DMS53 (cell line): ENCODE results near the gene TBC1D8.

Source experiments
- DNase-seq: peaks from one replicate; lab custom pipeline; 2025; lab: John Stamatoyannopoulos, UW

Gene TBC1D8

DNA sequence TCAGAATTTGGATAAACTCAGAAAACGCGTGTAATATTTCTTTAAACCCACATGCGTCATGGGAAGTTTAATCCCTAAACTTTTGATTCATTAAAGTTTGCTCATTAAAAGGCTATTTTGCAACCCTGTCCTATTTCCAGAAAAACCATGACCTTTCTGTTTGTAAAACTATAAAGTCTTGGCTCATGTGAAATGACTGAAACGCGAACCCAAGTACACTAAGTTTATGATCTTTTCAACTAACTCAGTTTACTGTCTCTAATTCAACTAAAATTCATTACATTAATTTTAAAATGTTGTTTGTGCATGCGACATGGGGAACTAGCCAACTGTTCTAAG, 153.0 kb downstream of the TBC1D8 start:
- DNase-seq, result no peak

DNA sequence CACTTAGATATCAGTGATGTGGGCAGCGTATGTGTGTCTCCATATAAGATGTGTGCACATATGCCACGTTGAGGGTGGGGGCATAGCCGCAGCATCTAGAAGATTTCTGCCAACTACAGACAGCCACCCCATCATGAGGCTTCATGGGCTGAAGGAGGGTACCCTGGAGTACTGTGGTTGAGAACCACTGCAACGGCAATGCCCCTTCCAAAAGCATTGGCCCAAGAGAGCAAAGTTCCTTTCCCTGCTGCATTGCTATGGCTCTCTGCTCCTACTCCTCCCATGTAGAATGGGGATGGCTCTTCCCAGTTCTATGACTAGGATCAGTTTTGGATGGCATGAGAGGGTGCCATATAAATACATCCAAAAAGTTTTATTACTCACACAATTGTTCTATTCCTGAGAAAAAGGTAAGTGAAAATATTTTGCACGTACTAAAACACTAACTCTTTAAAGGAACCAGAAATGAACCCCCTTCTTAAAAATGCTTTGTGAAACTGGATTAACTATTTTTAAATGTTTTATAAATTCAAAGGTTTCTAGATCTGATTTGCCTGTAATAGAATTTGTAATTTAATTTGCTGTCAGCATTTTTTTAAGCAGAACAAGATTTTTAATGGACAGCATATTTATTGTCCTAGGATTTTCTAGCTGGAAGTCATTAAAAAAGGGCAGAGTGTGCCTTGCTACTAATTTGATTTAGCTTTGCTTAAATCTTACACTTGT, 153.5 kb downstream of the TBC1D8 start:
- DNase-seq, result no peak

DNA sequence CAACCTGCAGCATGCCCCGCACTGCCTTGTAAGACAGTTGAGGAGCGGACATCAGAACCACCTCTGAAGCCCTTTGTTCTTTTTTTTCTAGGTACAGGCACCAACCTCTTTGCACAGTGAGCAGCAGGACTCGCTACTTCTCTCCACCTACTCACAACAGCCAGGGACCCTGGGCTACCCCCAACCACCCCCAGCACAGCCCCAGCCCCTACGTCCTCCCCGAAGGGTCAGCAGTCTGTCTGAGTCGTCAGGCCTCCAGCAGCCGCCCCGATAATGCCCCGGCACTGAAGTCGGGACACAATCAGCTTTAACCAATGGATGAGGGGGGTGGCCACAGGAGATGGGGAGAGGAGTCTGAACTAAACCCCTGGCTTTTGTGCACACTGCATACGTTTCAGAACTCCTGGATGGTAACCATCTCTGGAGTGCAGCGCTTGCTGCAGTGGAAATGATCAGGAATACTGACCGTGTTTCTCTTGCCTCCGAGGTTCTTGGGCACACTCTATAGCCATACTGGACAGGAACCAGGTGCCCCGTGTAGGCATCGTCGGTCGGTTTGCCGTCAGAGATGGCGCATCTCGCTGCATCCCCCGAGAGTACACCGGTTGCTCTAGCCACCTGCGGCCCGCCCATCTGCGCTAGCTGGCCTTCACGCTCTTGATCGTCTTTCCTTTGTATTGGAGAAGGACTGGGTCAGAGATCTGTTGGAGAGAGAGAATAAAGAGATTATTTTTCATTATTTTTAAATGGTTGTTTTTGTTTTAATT, 155.7 kb downstream of the TBC1D8 start:
- no peak for DNase-seq

DNA sequence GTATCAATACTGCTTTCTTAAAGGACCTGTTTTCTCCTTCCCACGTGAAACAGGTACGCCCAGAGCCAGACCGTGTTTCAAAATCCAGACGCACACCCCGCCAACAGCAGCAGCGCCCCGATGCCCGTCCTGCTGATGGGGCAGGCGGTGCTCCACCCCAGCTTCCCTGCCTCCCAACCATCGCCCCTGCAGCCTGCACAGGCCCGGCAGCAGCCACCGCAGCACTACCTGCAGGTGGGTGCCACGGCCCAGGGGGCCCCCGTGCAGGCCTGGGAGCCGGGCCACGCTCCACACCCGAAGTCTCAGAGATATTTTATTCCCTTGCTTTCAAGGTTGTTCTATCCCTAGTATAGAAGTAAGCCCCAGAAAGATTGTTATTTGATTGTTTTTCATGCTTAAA, 157.9 kb downstream of the TBC1D8 start:
- no peak for DNase-seq

DNA sequence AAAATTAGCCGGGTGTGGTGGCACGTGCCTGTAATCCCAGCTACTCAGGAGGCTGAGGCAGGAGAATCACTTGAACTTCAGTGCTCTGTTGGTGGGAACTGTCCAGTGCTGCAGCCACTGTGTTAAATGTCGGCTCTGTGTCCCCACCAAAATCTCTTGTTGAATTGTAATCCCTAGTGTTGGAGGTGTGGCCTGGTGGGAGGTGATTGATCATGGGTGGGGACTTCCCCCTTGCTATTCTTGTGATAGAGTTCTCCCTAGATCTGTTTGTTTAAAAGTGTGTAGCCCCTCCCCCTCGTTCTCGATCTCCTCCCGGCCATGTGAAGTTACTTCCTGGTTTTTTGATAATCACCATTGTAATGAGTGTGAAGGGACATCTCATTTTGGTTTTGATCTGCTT, 158.9 kb downstream of the TBC1D8 start:
- DNase-seq, result no peak

DNA sequence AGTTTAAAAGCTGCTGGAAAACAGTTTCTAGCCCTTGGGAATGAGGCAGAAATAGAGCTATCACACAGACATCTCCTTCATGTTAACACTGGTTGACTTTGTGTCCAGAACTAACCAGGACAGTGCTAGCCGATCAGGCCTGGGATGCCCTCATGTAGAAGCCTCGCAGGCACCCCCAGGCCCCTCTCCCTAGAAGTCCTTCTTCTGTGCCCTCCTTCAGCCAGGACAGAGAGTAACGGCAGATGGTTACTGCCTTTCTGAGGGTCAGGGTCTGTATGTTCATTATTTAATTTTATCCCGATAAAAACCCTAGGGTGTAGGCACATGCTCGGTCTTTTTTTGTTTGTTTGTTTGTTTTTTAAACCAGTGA, 159.8 kb downstream of the TBC1D8 start:
- no peak for DNase-seq

DNA sequence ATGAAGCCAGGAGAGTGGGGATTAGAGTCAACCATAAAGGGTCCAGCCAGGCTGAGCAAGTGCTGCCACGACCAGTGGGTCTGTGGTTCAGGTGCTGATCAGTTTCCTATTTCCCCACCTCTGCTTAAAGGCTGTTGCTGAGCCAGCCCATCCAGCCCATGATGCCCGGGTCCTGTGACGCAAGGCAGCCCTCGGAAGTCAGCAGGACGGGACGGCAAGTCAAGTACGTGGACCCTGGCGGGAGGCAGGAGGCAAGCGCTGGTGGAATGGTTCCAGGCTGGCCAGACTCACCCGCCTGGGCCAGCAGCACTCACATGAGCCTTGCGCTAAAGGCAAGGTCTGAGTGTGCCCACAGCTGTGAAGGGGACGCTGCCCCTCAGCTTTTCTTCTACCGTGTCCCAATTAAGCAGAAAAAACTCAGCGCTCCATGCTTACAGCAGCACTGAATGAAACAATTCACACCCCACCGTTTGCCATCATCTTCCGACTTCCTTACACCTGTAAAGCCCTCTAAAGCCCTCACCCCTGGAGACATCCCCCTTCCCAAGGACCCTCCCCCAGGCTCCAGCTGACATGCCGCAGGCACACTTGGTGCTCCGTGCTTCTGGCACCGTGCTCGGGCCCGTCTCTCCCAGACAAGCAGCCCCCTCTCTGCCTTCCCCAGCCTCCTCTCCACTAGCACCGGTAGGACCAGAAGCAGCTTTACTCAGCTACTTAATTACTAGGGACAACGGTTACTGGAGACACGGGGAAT, 160.4 kb downstream of the TBC1D8 start:
- no peak for DNase-seq

DNA sequence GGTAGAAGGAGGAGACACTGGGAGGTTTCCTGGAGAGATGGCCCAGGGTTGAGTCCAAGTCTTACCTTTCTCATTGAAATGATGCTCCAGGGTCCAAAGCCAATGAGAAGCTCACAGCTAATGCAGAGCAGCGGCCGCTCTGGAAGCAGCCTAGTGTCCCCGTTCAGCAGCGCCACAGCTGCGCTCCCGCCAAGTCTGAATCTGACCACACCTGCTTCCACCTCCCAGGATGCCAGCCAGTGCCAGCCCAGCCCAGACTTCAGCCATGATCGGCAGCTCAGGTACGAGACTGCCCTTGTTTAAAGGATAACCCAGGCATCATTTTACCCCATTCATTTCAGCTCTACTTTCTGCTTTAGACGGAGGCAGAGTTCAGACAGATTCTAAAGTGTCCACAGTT, 161.0 kb downstream of the TBC1D8 start:
- no peak for DNase-seq

DNA sequence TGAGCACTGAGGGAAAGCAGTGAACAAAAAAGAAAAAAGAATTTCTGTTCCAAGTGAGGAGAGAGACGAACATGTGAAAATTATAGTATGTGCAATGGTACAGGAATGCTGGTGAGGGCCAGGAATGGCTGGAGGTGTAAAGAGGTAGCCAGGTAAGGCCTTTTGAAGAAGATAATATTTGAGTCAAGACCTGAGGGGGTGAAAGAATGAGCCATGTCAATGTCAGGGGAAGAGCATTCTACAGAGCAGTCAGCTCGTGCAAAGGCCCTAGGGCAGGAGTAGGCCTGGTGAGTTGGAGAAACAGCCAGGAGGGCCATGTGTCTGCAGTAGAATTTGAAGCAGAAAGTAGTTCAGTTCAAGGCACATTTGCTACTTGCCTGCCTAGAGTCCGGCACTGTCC, 161.5 kb downstream of the TBC1D8 start:
- DNase-seq, result no peak

DNA sequence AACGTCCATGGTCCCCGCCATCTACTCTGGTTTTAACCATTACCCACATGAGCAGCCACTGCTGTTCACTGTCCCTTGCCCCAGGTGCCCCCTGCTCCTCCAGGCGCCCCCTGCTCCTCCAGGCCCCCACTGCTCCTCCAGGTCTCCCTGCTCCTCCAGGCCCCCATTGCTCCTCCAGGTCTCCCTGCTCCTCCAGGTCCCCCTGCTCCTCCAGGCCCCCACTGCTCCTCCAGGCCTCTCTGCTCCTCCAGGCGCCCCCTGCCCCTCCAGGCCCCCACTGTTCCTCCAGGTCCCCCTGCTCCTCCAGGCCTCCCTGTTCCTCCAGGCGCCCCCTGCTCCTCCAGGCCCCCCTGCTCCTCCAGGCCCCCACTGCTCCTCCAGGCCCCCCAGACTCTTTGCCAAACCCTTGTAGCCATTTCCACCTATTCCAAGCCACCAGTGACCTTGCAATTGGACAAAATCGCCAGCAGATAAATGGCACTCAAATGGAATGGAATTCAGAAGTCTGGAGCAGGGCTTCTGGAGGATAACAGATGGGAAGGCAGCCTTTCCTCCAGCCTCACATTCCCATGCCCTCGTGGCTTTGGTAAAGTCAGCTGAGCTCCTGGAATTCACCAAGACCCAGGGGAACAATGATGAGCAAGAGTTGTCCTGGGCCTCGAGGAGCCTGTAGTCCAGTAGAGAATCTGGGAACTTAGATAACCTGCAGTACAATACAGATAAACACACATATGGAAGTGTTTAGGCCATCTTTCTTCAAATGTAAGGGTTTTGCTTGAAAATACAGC, 162.4 kb downstream of the TBC1D8 start:
- DNase-seq, result no peak

DNA sequence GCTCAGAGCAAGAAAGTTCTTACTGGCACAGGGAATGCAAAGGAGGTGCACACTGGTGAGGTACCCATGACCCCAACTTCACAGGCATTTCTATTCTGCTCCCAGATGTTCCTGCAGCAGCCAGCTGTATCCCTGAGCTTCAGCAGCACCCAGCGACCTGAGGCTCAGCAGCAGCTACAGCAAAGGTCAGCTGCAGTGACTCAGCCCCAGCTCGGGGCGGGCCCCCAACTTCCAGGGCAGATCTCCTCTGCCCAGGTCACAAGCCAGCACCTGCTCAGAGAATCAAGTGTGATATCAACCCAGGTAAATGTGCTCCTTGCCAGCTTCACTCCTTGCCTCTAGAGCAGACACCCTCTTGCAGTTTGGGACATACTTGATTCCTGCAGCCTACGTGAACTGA, 163.2 kb downstream of the TBC1D8 start:
- DNase-seq, result no peak

DNA sequence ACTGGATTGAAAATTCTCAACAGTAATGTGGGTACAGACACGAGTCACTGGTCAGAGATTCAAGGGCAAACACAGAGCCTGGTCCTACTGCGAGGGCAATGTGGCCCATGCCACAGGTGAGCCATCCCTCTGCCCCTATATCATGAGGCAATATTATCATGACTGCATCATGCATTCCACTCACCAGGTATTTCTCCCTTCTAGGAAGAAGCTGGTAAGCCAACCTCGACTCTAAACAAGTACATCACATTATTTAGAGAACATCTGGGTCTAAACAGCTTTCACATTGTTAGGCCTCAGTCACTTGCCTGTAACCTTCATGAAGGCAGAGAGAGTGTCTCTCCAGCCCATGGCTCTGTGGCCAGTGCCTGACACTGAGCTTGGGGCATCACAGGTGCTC, 163.6 kb downstream of the TBC1D8 start:
- no peak for DNase-seq

DNA sequence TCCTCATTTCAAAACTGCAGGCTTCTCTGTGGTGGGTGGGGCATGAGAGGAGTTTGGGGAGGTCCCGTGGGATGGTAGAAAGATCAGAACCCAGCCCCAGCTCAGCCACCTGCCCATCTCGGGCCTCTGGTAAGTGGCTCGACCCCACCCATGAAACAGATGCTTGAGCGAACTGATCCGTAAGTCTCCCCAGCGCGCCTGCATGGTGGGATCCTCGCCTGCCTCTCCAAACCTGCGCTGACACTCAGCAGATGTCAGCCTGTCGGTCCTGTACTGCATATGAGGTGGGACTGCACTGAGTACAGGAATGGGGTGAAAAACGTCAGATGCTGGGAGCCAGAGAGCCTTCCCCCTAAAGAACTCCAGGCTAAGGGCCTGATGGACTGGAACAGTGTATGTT, 165.0 kb downstream of the TBC1D8 start:
- no peak for DNase-seq

DNA sequence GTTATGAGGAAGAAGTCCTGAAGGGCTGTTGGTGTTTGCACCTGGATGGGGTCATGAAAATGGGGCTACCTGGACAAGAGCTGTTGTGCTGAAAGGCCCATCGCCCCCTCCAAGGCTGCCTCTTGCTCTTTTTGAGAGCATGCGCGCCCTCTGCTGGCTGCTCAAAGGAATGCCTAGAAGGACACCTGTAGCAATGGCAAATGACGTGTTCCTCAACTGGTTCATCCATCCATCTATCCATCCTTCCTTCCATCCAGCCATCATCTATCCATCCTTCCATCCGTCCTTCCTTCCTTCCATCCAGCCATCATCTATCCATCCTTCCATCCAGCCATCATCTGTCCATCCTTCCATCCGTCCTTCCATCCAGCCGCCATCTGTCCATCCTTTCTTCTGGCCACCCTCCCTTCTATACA, 166.3 kb downstream of the TBC1D8 start:
- DNase-seq, result peak; percentile 92

DNA sequence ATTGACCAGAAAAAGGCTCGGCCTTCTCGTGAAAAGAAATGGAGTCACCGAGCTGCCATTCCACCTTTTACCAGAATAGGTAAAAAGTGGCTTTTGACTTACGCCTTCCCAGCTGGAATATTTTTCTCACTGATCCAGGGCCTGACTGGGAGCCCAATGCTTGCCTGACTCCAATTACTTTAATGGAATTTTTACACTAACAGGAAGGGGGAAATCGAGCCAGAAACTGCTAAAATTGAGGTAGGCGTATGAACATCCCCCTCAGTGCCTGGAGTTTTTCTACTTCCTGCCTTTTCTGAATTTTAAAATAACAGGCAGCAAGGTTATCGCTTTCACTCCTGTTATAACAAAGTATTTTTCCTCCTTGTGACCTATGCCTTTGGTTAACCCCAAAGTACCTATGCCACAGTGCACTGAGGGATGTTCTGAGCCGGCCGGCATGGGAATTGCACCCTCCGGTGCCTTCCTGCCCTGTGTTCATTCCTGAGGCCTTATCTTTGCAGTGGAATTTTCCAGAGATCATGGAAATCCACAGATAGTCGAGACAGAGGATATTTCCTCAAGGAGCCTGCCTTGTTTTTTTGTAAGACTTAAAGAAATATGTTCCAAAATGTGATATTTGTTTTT, 167.4 kb downstream of the TBC1D8 start:
- DNase-seq, result no peak

DNA sequence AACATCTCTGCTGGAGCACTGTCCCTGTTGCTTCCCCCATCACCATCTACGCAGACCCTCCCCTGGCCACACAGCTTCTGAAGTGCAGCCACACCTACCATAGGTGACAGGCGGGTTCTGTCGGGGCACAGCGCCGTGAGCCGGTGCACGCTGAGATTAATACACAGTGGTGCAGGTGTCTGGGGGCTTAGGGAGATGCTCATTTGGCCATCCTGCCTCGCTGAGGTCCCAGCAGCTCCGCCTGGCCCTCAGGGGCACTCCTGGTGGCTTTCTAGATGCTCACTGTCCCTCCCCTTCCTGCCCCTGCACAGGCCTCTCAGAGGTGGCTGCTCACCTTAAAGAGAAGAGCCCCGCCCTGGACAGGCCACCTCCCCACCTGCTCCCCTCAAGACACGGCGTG, 168.0 kb downstream of the TBC1D8 start:
- no peak for DNase-seq

DNA sequence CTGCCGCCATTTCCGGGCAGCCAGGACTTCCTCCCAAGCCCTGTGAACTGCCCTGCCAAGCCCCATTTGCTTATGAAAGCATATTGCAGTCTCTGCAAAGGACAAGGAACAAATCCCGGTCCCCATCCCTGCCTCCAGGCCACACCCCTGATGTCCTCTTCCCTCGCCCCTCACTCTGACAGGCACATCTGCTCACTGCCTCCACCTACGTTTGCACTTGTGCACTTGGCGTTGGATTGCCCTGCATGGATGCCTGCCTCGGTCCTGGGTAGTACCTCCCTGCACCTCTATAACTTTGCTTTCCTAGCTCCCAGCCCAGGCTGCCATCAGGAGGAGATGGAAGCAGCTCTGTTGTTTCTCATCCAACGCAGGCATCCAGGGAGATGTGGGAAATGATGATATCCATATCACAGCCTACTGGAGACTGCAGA, 168.7 kb downstream of the TBC1D8 start:
- no peak for DNase-seq

DNA sequence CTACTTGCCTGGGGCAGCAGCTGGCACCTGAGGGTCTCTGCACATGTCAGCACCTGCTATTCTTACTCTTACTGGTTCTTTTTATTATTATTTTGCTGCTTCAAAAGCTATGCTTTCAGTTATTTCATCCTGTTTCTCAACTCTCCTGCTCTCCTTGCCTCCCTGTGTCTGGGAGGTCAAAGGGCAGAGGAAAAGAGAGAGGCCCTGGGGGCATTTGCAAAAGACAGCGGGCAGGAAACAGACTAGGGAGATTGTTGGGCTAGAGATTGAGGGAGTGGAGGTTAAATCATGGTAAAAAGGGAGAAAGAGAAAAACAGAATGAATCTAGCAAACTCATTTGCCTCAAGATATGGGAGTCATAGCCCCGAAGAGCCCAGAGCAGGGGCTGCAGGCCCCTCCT, 170.2 kb downstream of the TBC1D8 start:
- no peak for DNase-seq

DNA sequence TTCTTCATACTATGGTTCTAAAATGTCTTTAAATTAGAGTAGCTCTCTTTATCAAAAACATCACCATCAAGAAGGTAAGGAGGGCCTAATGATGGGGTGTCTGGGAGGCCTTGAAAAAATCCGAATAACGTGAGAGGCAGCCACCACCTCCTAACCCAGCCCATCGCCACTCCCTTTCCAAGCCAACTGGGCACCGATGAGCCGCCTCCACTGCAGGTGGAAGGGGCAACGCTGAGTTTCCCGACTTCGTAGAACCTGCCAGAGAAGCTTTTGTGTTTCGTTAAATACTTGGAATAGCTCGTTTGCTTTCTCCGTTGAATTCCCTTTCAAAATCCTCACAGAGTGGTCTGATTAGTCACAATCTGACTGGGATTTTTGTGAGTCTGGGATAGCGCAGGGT, 171.1 kb downstream of the TBC1D8 start:
- DNase-seq, result no peak

DNA sequence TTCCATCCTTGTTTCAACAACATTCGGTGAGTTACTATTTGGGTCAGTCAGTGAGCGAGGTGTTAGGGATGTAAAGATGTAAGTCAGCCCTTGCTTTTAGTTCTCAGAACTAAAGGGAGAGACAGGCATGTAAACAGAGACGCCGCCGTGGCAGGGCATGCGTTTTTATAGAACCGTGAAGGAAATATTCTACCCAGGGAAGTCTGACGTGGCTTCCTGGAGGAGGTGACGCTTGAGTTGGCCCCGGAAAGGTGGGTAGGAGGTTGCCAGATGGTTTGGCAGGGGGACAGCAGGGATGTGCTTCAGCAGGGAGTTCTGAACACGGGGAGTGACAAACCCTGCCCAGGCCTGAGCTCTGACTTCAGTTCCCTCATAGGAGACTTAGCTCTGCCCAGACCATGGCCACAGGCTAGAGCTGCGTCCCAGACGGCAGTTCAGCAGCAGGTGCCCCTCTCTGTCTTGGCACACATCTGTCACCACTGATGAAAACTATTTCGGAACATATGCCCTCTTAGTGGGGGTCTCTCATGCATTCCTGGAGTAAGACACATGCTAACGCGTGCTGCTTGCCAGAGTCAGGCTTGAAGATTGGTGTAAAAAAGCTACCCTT, 172.5 kb downstream of the TBC1D8 start:
- DNase-seq, result no peak

DNA sequence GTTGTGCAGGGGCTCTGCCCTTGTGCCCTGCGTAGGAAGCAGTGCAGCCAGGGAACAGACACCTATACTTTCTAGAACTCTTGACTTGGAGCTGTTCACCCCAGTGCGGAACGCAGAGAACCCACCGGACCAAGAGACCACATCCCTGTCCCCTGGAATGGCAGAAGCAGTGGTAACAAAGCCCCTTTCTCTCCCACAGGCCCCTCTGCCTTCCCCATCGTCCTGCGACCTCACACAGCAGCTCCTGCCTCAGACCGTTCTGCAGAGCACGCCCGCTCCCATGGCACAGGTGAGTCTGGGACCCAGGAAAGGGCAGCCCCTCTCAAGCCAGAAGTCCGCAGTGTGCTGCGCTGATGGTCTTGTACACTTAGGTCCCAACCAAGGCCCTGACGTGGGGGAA, 173.7 kb downstream of the TBC1D8 start:
- DNase-seq, result no peak
